KG1 (cell line): ENCODE measurements around the gene SYNGR2.
A peak's percentile ranks its signal among the peaks of the same experiment; 100 is the strongest.
"Not testable (repeated sequence)": the region's sequence is repeated elsewhere in the genome, so short reads cannot be mapped to it uniquely, and the experiment has no call there.

ENCODE experiments used
- DNase-seq: peaks from one replicate; lab custom pipeline; 2025; lab: John Stamatoyannopoulos, UW

Gene SYNGR2

GRCh38 chr17:78130090-78130436, 38.3 kb upstream of the SYNGR2 start:
- DNase-seq, result peak; percentile 51

DNA sequence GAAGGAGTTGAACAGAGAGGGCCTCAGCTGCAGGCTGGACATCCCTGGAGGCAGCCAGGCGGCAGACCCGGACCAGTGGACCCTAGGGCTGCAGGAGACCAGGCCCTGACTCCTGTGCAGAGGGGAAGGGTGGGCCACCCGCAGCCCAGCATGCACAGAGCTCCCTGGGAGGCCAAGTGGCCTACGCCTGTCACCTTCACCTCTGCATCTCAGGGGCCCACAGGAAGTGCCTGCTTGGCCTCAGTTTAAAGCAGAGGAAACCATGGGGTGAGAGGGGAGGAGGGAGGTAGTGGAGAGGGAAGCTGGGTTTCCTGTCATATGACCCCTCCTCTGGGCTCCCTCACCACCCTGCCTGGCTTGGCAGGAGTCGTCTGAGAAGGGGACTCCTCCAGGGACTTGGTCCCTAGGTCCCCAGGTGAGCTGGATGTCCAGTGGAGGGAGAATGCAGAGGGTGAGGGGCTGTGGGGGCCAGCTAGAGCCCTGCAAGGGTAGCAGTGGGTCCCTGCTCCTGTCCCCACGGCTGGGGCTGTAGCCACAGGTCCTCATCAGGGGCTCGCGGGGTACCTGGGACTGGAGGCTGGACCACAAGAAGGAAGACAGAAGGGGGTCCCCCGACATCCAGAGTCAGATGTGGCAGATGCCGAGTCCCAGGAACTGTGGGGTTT, 37.8 kb upstream of the SYNGR2 start, which contains the start of gene TMC8:
Gene TMC8 (plus strand): TSS at position 335 of the 665 bp plus-strand sequence. CDS start 818 bp downstream, outside the sequence.
- peak; percentile 93 for DNase-seq

- DNase-seq, result no peak
Observed at GRCh38 chr17:78131172-78132083, 37.0 kb upstream of the SYNGR2 start.

DNA sequence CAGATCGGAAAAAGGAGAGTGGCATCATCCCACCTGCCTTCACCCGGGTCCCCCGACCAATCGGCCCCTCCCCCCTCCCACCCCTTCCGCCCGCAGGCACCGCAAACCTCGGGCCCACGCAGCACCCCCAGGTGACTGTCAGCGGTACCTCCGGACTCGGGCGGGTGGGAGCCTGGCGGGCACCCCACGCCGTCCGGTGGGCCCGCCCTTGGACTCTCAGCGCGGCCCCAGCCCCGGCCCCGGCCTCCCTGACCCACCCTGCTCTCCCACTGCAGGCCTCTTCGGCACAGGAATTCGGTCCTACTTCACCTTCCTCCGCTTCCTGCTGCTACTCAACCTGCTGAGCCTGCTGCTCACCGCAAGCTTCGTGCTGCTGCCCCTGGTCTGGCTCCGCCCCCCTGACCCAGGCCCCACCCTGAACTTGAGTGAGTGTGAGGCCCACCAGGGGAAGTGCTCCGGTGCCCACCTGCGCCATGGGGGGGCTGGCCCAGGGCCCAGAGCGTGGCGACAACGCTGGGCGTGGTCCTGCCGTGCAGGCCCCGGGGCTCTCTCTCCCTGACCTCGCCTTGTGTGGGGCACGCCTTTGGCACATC, 36.2 kb upstream of the SYNGR2 start:
- DNase-seq, result peak; percentile 63

DNA sequence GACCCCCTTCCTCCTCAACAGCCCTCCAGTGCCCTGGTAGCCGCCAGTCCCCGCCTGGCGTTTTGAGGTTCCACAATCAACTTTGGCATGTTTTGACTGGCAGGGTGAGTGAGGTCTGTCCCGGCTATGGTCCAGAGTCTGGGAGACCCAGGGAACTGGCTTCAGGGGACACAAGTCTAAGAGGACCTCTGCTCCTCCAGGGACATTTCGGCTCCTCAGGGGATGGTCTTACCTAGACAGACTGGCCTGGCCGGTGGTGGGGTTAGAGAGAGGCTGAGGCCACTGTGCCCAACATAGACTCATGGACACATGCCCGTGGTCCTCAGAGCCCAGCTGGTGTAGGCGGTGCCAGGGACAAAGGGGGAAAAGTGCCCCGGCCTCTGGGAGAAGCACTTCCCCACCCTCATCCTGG, 35.6 kb upstream of the SYNGR2 start:
- DNase-seq, result no peak

- no peak for DNase-seq
Observed at GRCh38 chr17:78133179-78133951, 35.0 kb upstream of the SYNGR2 start.

GRCh38 chr17:78133971-78134898, 34.1 kb upstream of the SYNGR2 start:
- no peak for DNase-seq

DNA sequence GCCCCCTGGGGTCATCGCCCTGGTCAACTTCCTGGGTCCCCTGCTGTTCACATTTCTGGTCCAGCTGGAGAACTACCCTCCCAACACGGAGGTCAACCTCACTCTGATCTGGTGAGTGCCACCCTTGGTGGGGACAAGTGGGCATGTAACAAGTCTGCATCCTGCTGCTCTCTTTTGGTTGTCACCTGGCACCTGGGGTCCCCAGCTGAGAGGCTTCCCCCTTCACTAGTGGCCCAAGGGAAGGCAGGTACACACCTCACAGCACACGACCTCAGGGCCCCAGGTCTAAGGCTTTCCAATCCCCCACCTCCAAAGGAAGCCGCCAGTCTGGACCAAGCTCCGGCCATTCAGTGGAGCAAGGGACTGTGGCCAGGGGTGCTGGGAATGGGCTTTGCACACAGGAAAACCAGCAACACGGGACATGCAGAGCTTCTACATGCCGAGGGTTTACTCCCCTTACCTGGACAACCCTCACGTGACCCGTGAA, 33.4 kb upstream of the SYNGR2 start:
- no peak for DNase-seq

DNA sequence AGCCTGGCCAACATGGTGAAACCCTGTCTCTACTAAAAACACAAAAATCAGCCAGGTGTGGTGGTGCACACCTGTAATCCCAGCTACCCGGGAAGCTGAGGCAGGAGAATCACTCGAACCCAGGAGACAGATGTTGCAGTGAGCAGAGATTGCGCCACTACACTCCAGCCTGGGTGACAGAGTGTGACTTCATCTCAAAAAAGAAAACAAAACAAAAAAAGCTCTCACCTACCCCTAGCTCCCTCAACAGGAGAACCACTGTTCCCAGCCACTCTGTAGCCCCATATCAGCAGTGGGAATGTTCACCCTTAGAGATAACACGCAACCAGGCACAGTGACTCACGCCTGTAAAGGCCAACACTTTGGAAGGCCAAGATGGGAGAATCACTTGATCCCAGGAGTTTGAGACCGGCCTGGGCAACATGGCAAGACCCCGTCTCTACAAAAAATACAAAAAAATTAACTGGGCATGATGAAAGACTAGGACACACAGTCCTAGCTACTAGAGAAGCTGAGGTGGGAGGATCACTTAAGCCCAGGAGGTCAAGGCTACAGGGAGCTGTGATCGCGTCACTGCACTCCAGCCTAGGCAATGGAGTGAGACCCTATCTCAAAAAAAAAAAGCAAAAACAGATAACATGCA, 32.4 kb upstream of the SYNGR2 start:
- DNase-seq, result no peak

- DNase-seq, result peak; percentile 63
Observed at GRCh38 chr17:78137392-78138203, 30.8 kb upstream of the SYNGR2 start.

GRCh38 chr17:78138204-78139060, 29.9 kb upstream of the SYNGR2 start:
- DNase-seq, result no peak

DNA sequence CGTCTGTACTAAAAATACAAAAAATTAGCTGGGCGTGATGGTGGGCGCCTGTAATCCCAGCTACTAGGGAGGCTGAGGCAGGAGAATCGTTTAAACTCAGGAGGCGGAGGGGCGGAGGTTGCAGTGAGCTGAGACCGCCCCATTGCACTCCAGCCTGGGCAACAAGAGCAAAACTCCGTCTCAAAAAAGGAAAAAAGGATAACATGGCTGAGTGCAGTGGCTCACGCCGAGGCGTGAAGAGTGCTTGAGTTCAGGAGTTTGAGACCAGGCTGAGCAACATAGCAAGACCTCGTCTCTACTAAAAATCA, 28.6 kb upstream of the SYNGR2 start:
- not testable (repeated sequence) for DNase-seq

- DNase-seq, result peak; percentile 84
Observed at GRCh38 chr17:78140169-78141051, 28.0 kb upstream of the SYNGR2 start.

GRCh38 chr17:78141437-78142118, 26.8 kb upstream of the SYNGR2 start:
- no peak for DNase-seq

DNA sequence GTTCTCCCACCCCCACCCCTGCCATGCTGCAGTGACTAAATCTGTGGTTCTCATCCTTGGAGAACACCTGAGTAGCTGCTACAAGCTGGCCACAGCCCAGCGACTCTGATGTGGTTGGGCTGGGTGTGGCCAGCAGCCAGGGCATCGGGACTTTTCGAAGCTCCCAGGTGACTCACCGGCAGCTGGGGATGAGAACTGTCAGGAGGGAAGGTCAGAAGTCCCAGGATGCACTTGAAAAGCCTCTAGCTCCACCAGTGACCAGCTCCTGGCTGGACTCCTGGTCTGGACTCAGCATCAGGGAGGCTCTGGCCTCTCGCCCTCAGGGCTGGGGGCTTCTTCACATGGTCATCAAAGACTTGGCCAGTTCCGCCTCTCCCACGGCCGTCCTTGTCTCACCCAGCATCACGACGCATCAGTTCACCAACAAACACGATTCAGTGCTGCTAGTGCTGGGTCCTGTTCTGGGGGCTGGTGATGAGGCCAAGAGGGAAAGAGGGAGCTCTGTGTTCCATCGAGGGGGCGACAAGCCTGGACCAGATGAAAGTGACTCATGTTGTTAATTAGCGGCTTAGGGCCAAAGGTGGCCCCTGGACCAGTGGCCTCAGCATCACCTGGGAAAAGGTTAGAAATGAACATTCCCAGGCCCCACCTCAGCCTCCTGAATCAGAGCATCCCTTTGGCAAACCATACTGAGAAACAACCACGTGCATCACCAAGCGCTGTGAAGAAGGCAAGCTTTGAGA, 26.1 kb upstream of the SYNGR2 start:
- no peak for DNase-seq
